ELF-1 (cell line): ENCODE results near the gene GTF2I.
A peak's percentile ranks its signal among the peaks of the same experiment; 100 is the strongest.
"Not testable (repeated sequence)": the region's sequence is repeated elsewhere in the genome, so short reads cannot be mapped to it uniquely, and the experiment has no call there.

Experiments
- DNase-seq: peaks from one replicate; pipeline ENCODE4 v3.0.0-alpha.2; 2016; ENCODE audit warnings: low read depth, low spot score

The GTF2I gene

DNA sequence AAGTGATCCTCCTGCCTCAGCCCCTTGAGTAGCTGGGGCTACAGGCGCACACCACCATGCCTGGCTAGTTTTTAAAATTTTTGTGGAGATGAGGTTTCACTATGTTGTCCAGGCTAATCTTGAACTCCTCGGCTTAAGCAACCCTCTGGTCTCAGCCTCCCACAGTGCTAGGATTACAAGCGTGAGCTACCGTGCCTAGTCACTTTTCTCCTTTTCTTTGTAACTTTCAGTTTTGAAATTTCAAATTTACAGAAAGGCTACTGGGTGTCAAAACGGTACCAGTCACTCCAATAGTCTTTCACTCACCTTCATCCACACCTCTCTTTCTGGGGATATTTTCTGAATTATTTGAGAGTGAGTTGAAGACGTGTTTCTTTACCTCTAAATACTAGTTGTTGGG, 117.6 kb downstream of the GTF2I start:
- DNase-seq: not testable (repeated sequence)

DNA sequence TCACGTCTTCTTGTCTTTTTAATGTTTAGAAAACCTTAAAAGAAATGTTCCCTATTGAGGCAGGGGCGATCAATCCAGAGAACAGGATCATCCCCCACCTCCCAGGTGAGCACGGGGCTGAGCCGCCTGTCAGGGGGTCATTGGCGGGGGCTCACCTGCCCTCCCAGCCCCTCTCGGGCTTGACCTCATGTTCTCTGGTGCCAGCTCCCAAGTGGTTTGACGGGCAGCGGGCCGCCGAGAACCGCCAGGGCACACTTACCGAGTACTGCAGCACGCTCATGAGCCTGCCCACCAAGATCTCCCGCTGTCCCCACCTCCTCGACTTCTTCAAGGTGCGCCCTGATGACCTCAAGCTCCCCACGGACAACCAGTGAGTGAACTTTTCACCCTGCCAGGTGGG, 121.5 kb downstream of the GTF2I start:
- not testable (repeated sequence) for DNase-seq

DNA sequence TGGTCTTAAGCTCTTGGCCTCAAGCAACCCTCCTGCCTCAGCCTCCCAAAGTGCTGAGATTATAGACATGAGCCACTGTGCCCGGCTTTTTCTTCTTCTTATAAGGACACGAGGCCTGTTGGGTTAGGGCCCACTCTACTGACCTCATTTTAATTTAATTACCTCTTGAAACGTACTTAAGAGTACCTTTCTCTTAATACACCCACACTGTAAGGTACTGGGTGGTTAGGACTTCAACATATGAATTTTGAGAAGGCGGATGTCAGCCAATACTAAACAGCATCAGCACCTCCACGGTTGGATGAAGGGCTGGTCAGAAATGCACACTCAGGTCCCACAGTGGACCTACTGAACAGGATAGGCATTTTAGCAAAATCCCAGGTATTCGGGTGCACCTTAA, 124.2 kb downstream of the GTF2I start:
- DNase-seq: not testable (repeated sequence)

DNA sequence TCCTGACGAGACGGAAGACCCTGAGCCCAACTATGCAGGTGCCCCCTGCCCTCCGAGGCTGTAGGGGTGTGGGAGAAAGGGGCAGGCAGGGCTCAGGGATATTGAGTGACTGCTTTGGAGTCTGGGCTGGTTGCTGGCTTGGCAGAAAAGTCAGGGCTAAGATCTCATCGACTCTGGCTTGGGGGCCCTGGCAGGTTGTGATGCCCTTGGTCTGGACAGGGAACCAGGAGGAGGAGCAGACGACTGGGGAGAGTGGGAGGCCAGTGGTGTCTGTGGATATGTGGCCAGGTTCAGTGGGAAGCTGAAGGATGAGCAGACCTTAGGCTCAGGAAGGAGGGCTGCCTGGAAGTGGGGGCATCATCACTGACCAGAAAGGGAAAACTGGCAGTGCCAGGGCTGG, 126.1 kb downstream of the GTF2I start:
- DNase-seq: not testable (repeated sequence)

DNA sequence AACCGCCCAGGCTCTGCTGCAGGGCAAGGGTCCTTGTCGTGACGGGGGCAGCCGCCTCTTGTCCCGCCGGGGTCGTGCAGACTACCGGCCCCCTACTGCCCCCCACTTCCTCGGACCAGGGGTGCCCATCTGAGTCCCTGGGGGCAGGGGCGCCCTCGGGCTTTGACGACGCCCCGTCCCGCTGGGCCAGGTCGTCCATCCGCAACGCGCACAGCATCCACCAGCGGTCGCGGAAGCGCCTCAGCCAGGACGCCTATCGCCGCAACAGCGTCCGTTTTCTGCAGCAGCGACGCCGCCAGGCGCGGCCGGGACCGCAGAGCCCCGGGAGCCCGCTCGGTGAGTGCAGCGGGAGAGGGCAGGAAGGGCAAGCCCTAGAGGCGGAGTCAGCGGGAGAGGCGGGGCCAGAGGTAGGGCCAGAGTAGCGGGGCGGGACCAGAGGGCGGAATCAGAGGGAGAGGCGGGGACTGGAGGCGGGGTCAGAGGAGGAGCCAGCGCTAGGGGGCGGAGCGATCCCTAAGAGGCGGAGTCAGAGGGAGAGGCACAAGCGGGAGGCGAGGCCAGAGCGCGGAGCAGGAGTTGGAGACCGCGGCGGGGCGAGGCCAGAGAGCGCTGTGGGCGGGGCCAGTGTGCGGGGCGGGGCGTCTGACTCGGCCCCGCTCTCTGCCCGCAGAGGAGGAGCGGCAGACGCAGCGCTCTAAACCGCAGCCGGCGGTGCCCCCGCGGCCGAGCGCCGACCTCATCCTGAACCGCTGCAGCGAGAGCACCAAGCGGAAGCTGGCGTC, 131.0 kb downstream of the GTF2I start:
- DNase-seq: peak; percentile 93

DNA sequence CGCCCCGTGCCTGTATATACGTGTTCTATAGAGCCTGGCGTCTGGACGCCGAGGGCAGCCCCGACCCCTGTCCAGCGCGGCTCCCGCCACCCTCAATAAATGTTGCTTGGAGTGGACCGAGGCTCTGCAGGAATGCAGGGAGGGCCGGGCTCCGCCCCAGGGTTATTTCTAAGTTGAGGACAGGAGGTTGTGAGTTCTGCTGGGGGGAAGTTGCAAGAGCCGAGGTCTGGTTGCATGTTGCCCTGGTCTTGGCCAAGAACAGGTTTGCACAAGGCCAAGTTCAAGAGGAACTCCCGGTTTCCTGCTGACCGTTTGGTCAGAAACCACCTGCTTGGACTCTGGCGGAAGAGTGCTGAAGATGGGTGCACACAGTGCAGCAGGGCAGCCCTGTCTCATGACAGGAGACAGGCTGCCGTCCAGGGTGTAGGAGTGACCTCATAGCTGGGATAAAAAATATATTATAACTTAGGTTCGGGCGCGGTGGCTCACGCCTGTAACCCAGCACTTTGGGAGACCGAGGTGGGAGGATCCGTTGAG, 131.8 kb downstream of the GTF2I start:
- DNase-seq: not testable (repeated sequence)

DNA sequence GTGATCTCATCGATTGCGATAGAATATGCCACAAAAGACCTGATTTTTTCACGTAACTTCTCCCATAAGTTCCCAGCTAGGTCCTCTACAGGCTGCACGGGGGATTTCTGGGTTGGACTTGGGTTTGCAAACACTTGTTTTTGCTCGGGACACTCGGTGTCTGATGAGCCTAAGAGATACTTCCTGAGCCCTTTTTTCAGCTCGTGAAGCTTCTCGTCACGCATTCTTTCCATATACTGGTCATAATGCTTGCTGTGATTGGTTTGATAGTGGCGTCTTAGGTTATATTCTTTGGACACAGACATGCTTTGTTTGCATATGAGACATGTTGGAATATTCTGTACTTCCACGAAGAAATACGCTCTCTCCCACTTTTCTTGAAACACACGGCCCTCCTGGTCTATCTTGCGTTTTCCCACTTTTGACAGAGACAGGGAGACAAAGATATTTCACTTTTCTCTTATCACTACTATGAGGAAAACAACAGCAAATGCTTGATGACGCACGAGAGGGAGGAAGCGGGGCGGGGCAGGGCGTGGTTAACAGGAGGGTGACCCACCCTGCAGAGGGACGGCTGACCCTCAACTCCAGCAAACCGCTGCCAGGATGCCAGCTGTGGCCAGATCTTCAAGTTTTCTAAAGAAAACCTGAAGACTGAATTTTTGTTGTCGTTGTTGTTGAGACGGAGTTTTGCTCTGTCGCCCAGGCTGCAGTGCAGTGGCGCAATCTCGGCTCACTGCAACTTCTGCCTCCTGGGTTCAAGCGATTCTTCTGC, 140.5 kb downstream of the GTF2I start:
- DNase-seq: not testable (repeated sequence)

DNA sequence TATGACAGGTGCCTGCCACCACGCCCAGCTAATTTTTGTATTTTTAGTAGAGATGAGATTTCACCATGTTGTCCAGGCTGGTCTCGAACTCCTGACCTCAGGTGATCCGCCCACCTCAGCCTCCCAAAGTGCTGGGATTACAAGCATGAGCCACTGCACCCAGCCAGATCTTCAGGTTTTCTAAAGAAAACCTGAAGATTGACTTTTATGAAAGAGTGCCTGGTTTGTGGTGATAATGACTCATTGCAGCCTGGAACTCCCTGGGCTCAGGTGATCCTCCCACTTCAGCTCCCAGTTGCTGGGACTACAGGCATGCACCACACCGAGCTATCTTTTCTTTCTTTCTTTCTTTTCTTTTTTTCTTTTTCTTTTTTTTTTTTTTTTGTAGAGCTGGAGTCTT, 141.1 kb downstream of the GTF2I start:
- not testable (repeated sequence) for DNase-seq
